Measurements from ENCODE around the gene RND3. TPM values are rescaled to one million over a fixed set of nuclear protein-coding genes. Genes with fewer than 3 reads are reported as not detected.

RND3 gene
- total and polyA plus RNA-seq, 10 of the 15 experiments (the other 5 are each of a cell fraction or from before 2014, with no cell fraction given) = 0.38 to 18.3 (median 0.93) TPM

GRCh38 chr2:150427298-150427697, 60.2 kb downstream of the RND3 start:
- Histone ChIP-seq H3K4me3 (no peak overlapping the region), H3K27me3 (replicated peaks in 1 of 2; ENCODE audit: control insufficient read depth in 2 of 2, insufficient read depth in 2 of 2, low read length in 1 of 2) (no peaks in the 10 kb centered on the region), H3K4me1 (ENCODE audit: control insufficient read depth, insufficient read depth, low read length) (no peaks in the 10 kb centered on the region), H3K79me2 (ENCODE audit: control insufficient read depth, insufficient read depth, low read length) (no peaks in the 10 kb centered on the region), H3K9me3 (replicated peaks; ENCODE audit: control insufficient read depth, insufficient read depth, low read length) (no peaks in the 10 kb centered on the region), H3K9ac (ENCODE audit: control insufficient read depth, insufficient read depth, low read length) (no peak overlapping the region), H3K36me3 (ENCODE audit: control insufficient read depth in 2 of 2, insufficient read depth in 2 of 2, low read length in 1 of 2) (no peaks in the 10 kb centered on the region), H3K27ac (ENCODE audit: control insufficient read depth, insufficient read depth) (no peak overlapping the region), H4K20me1 (ENCODE audit: control insufficient read depth, insufficient read depth) (no peaks in the 10 kb centered on the region), H2AFZ (ENCODE audit: control insufficient read depth, low read depth, low read length) (no peak overlapping the region), H3K4me2 (ENCODE audit: control insufficient read depth, insufficient read depth) (no peak overlapping the region)
- DNase-seq (ENCODE audit: low read depth, low spot score) (no peak), ATAC-seq (no peak), FAIRE-seq (no peak)
- 71% methylated on average over 3 of the region's 3 CpGs for WGBS (ENCODE audit: insufficient coverage, insufficient replicate concordance, low lambda C conversion rate, missing lambda C conversion rate)
- intact Hi-C loops (cut with micrococcal nuclease; ENCODE audit: unreplicated experiment) (no loop called here), in situ Hi-C loops (cut with MboI) (no loop called here)
- ChIA-PET POLR2A (interaction anchor here (0.8 kb wide), 1 partner anchor 45 kb away, joined by 3 read pairs; no protein-coding TSS in a partner anchor), RAD21 (ENCODE audit: unreplicated experiment) (interaction anchor here (0.7 to 3.5 kb wide), 3 partner anchors 49 to 57 kb away, joined by 3 to 14 read pairs (median 3); no protein-coding TSS in a partner anchor), CTCF (interaction anchor here (0.9 to 3.6 kb wide), 3 partner anchors 46 to 61 kb away, joined by 3 to 21 read pairs (median 8); no protein-coding TSS in a partner anchor), SMC1A (ENCODE audit: uncharacterized antibody, unreplicated experiment) (interaction anchor here (0.9 to 1.1 kb wide), 5 partner anchors 17 to 179 kb away, joined by 3 to 4 read pairs (median 3); no protein-coding TSS in a partner anchor)
- TF ChIP-seq ZNF622 (IDR thresholded peaks at IDR 0.05) (no peak), BACH1 (IDR thresholded peaks at IDR 0.05; ENCODE audit: borderline replicate concordance) (no peak), GATAD2B (conservative IDR thresholded peaks at IDR 0.05; ENCODE audit: low read depth) (no peak), PRDM15 (CRISPR knock-in tag; IDR thresholded peaks at IDR 0.05) (no peak), NRF1 (conservative IDR thresholded peaks at IDR 0.05; ENCODE audit: low read depth, low read length) (no peak), E2F8 (IDR thresholded peaks at IDR 0.05; ENCODE audit: low read depth, partially characterized antibody) (no peak), NFYA (IDR thresholded peaks at IDR 0.05; ENCODE audit: borderline replicate concordance, low read depth, low read length) (no peak), IKZF2 (IDR thresholded peaks at IDR 0.05) (no peak), ZBTB40 (IDR thresholded peaks at IDR 0.05; ENCODE audit: borderline replicate concordance) (no peak), RAD21 (IDR thresholded peaks at IDR 0.05; ENCODE audit: insufficient read depth, low read depth, low read length) (no peak)
- no TSS peak for BruUV-seq (replicated peaks)
